ENCODE data around the gene PHKA2.

- TF ChIP-seq, protein P1, sequence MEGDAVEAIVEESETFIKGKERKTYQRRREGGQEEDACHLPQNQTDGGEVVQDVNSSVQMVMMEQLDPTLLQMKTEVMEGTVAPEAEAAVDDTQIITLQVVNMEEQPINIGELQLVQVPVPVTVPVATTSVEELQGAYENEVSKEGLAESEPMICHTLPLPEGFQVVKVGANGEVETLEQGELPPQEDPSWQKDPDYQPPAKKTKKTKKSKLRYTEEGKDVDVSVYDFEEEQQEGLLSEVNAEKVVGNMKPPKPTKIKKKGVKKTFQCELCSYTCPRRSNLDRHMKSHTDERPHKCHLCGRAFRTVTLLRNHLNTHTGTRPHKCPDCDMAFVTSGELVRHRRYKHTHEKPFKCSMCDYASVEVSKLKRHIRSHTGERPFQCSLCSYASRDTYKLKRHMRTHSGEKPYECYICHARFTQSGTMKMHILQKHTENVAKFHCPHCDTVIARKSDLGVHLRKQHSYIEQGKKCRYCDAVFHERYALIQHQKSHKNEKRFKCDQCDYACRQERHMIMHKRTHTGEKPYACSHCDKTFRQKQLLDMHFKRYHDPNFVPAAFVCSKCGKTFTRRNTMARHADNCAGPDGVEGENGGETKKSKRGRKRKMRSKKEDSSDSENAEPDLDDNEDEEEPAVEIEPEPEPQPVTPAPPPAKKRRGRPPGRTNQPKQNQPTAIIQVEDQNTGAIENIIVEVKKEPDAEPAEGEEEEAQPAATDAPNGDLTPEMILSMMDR (IDR thresholded peaks at IDR 0.05; ENCODE audit: low read depth, low read length): no peak
- TF ChIP-seq MAX (IDR thresholded peaks at IDR 0.05; ENCODE audit: low read depth, low read length) (no peak), POLR2A (IDR thresholded peaks at IDR 0.05; ENCODE audit: extremely low read depth, insufficient read length) (no peak), MYC (IDR thresholded peaks at IDR 0.05; ENCODE audit: low read depth, low read length) (no peak)
These were observed 14.0 kb upstream of the PHKA2 start for GRCh38 chrX:18997916-18998315.

Data from NB4 (cell line).